OCI-LY7 (cell line): ENCODE data around the gene SLAMF6.
"Not testable (repeated sequence)": the region's sequence is repeated elsewhere in the genome, so short reads cannot be mapped to it uniquely, and the experiment has no call there.

Experiments
- EZH2phosphoT487 ChIP-seq: fragments of 200-600 bp; sonication (generic); IDR thresholded peaks from 2 replicates; pipeline ENCODE4 v1.6.1; 2018; ENCODE audit warnings: low read depth, borderline replicate concordance, mild to moderate bottlenecking, mixed run types, antibody characterized with exemption, low read length, moderate library complexity, mixed read lengths
- TF ChIP-seq, protein P1 (sequence below): fragments of 200-600 bp; sonication (generic); conservative IDR thresholded peaks from 2 replicates; pipeline ENCODE4 v1.5.1; 2014; ENCODE audit warnings: mild to moderate bottlenecking, antibody characterized with exemption, low read length, moderate library complexity, mixed read lengths

DNA sequence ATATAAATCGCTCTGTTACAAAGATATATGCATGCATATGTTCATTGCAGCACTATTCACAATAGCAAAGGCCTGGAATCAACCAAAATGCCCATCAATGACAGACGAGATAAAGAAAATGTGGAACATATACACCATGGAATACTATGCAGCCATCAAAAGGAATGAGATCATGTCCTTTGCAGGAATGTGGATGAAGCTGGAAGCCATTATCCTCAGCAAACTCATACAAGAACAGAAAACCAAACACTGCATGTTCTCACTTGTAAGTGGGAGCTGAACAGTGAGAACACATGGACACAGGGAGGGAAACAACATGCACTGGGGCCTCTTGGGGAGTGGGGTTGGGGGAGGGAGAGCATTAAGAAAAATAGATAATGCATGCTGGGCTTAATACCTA lies 5.5 kb downstream of the SLAMF6 start:
- TF ChIP-seq, protein P1, sequence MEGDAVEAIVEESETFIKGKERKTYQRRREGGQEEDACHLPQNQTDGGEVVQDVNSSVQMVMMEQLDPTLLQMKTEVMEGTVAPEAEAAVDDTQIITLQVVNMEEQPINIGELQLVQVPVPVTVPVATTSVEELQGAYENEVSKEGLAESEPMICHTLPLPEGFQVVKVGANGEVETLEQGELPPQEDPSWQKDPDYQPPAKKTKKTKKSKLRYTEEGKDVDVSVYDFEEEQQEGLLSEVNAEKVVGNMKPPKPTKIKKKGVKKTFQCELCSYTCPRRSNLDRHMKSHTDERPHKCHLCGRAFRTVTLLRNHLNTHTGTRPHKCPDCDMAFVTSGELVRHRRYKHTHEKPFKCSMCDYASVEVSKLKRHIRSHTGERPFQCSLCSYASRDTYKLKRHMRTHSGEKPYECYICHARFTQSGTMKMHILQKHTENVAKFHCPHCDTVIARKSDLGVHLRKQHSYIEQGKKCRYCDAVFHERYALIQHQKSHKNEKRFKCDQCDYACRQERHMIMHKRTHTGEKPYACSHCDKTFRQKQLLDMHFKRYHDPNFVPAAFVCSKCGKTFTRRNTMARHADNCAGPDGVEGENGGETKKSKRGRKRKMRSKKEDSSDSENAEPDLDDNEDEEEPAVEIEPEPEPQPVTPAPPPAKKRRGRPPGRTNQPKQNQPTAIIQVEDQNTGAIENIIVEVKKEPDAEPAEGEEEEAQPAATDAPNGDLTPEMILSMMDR, result not testable (repeated sequence)
- not testable (repeated sequence) for TF ChIP-seq EZH2phosphoT487
